Measurements from ENCODE around the gene PRDX2.

- no peak for TF ChIP-seq CTCF (IDR thresholded peaks at IDR 0.05; ENCODE audit: extremely low read depth in 1 of 2, insufficient read depth in 1 of 2, low read depth in 1 of 2, low read length in 2 of 2)
- TF ChIP-seq POLR2A (IDR thresholded peaks at IDR 0.05; ENCODE audit: low read depth, low read length): no peak
- no peak for TF ChIP-seq POLR2AphosphoS5 (IDR thresholded peaks at IDR 0.05; ENCODE audit: insufficient read depth, low read depth, low read length)
- no peak for TF ChIP-seq MYC (IDR thresholded peaks at IDR 0.05; ENCODE audit: low read depth, low read length)
- TF ChIP-seq EZH2 (IDR thresholded peaks at IDR 0.05; ENCODE audit: borderline replicate concordance, low read depth, low read length, severe bottlenecking): no peak
- no peak for TF ChIP-seq MAX (IDR thresholded peaks at IDR 0.05; ENCODE audit: insufficient read depth, insufficient read length)
- TF ChIP-seq FOS (IDR thresholded peaks at IDR 0.05; ENCODE audit: borderline replicate concordance, insufficient read depth, low read length): no peak
- TF ChIP-seq JUN (IDR thresholded peaks at IDR 0.05; ENCODE audit: borderline replicate concordance, insufficient read depth, insufficient read length, low read depth): no peak
- no peak for TF ChIP-seq GATA2 (IDR thresholded peaks at IDR 0.05; ENCODE audit: insufficient read depth, insufficient read length, low read depth, low read length)
Observed at GRCh38 chr19:12789098-12789903, 12.3 kb downstream of the PRDX2 start.

All from endothelial cell of umbilical vein (primary cell).